Pancreas (tissue), 10 donors: ENCODE results near the gene NAA11. TPM values are rescaled to one million over a fixed set of nuclear protein-coding genes. Genes with fewer than 3 reads are reported as not detected.

Experiments used
- ATAC-seq, 4 donors: fragments of 200-7000 bp; cut with Tn5 transposase; one replicate each; pipeline versions ENCODE4 v1.8.0 to v1.9.1; 2020; ENCODE audit warnings: mild to moderate bottlenecking in 4 of 4, moderate library complexity in 4 of 4
- DNase-seq, 6 donors: peaks; one replicate each; pipeline ENCODE4 v3.0.0-alpha.2; 2020
- FAIRE-seq: peaks from 2 replicates; lab custom pipeline; 2012; peaks lifted over from hg19 to GRCh38; lab: Jason Lieb, UNC
- H3K27ac ChIP-seq, 4 donors: fragments of 200-600 bp; sonication (generic); 1 replicate in 3 of 4; 2 replicates in 1 of 4; pipeline versions ENCODE4 v1.5.0 to v1.8.0; 2020
- H3K27me3 ChIP-seq, 4 donors: fragments of 200-600 bp; one replicate each; pipeline ENCODE4 v1.8.0; 2021
- H3K36me3 ChIP-seq, 3 donors: fragments of 200-600 bp; sonication (generic) in 1 of 3; one replicate each; pipeline versions ENCODE4 v1.5.0 to v1.8.0; 2020 to 2021
- H3K4me1 ChIP-seq, 3 donors: fragments of 200-600 bp; one replicate each; pipeline ENCODE4 v1.8.0; 2021
- H3K4me3 ChIP-seq, 4 donors: fragments of 200-600 bp; sonication (generic) in 2 of 4; one replicate each; pipeline versions ENCODE4 v1.5.0 to v1.8.0; 2020 to 2021
- H3K9me3 ChIP-seq, 4 donors: fragments of 200-600 bp; one replicate each; pipeline ENCODE4 v1.8.0; 2021
- CTCF ChIP-seq, 4 donors: fragments of 200-600 bp; sonication (generic) in 3 of 4; IDR thresholded peaks; one replicate each; pipeline versions ENCODE4 v1.5.0 to v1.8.0; 2021; ENCODE audit warnings: antibody characterized with exemption in 4 of 4
- WGBS, 2 donors: extraction: QIAGEN DNeasy Blood & Tissue Kit; methylation state at CpG; one replicate each; pipeline ENCODE4 v1.1.7; 2013; 5-methylcytosine and 5-hydroxymethylcytosine counted together
- intact Hi-C, 3 donors: fragments of 100-400 bp; cut with DNase I; formaldehyde crosslinking; loops; one replicate each; pipeline versions ENCODE4 v1.11.1 to v1.14.2; 2022
- polyA plus RNA-seq, 2 donors: library from polyadenylated mRNA; stranded (reverse); fragments of 200-250 nt; gene quantifications; one replicate each; pipeline ENCODE4 v1.2.3, GENCODE V29; 2013
- total RNA-seq, 6 donors: library from RNA; stranded (reverse); fragmentation: NEBNext Ultra II Directional in 4 of 6; extraction: Animal tissue kit (Norgen Biotek cat#: 25700) in 4 of 6; gene quantifications; one replicate each; pipeline versions ENCODE4 v1.2.1 to v1.2.4, GENCODE V29; 2021 to 2023
- donor health status: healthy with polysubstance abuse.
- donor health status: DM: no; HTN: no; CAD: no; lungs with moderate emphysema.
- donor health status: DM: no; HTN: no; CAD: no.
- donor health status: control.
- donor health status: control.
- donor health status: Bipolar disorder and iron deficiency.
- donor health status: DM: yes; HTN: yes; CAD: no.
- donor health status: DM: no; HTN: no; CAD: no.
- donor health status: DM: no; HTN: no; CAD: no.
- donor health status: DM: yes; HTN: yes; CAD: no.

The NAA11 gene
- total and polyA plus RNA-seq, 8 donors = not detected

- intact Hi-C loops = no loop called here
- whole genome bisulfite sequencing, 2 donors = 65 to 75% methylated on average over 3 of the region's 3 CpGs
- H3K4me1 ChIP-seq = no peaks in the 10 kb centered on the region
- TF ChIP-seq CTCF (IDR thresholded peaks at IDR 0.05) = no peak
- no peak overlapping the region for H3K4me3 ChIP-seq
- H3K27ac ChIP-seq = no peak overlapping the region
- ATAC-seq (no peak), FAIRE-seq (no peak), DNase-seq (no peak)
- H3K36me3 ChIP-seq = no peaks in the 10 kb centered on the region
- H3K27me3 ChIP-seq = no peaks in the 10 kb centered on the region
- no peaks in the 10 kb centered on the region for H3K9me3 ChIP-seq
Measured at GRCh38 chr4:79306795-79307194, 19.1 kb downstream of the NAA11 start.

- FAIRE-seq (no peak), ATAC-seq (no peak)
Measured at GRCh38 chr4:79300280-79300679, 25.6 kb downstream of the NAA11 start.

GRCh38 chr4:79298484-79298883, 27.4 kb downstream of the NAA11 start:
- DNase-seq (peak in 1 of 6 donors; percentile 33), FAIRE-seq (no peak), ATAC-seq (no peak)
- no peak overlapping the region for H3K4me3 ChIP-seq
- H3K9me3 ChIP-seq = no peaks in the 10 kb centered on the region
- intact Hi-C loops = no loop called here
- H3K27ac ChIP-seq = no peak overlapping the region
- no peak for TF ChIP-seq CTCF (IDR thresholded peaks at IDR 0.05)
- H3K4me1 ChIP-seq = no peaks in the 10 kb centered on the region
- H3K36me3 ChIP-seq = no peaks in the 10 kb centered on the region
- WGBS, 2 donors = 77 to 84% methylated on average over 6 of the region's 6 CpGs
- H3K27me3 ChIP-seq = no peaks in the 10 kb centered on the region

More at GRCh38 chr4:79300280-79300679, 25.6 kb downstream of the NAA11 start:
- WGBS, 2 donors = 81 to 88% methylated on average over 2 of the region's 2 CpGs
- intact Hi-C loops = no loop called here
- Histone ChIP-seq H3K9me3 (no peaks in the 10 kb centered on the region), H3K4me1 (no peaks in the 10 kb centered on the region), H3K36me3 (no peaks in the 10 kb centered on the region), H3K27ac (no peak overlapping the region), H3K27me3 (no peaks in the 10 kb centered on the region), H3K4me3 (no peak overlapping the region)
- no peak for DNase-seq
- no peak for TF ChIP-seq CTCF (IDR thresholded peaks at IDR 0.05)

- no peaks in the 10 kb centered on the region for H3K27me3 ChIP-seq
- intact Hi-C loops = no loop called here
- no peak overlapping the region for H3K27ac ChIP-seq
- no peak for FAIRE-seq
- no peak overlapping the region for H3K4me3 ChIP-seq
- H3K4me1 ChIP-seq = no peaks in the 10 kb centered on the region
- 68 to 75% methylated on average over 6 of the region's 6 CpGs for WGBS, 2 donors
- H3K36me3 ChIP-seq = no peaks in the 10 kb centered on the region
- no peak for TF ChIP-seq CTCF (IDR thresholded peaks at IDR 0.05)
- H3K9me3 ChIP-seq = no peaks in the 10 kb centered on the region
- DNase-seq = no peak
- ATAC-seq = no peak
Measured at GRCh38 chr4:79298027-79298426, 27.8 kb downstream of the NAA11 start.

- ATAC-seq = no peak
- DNase-seq = peak in 2 of 6 donors; percentile 7 to 31
- Histone ChIP-seq H3K36me3 (no peaks in the 10 kb centered on the region), H3K4me3 (no peak overlapping the region), H3K27me3 (no peaks in the 10 kb centered on the region), H3K9me3 (no peaks in the 10 kb centered on the region), H3K27ac (no peak overlapping the region), H3K4me1 (no peaks in the 10 kb centered on the region)
- intact Hi-C loops = no loop called here
- 63 to 65% methylated on average over 4 of the region's 4 CpGs for WGBS, 2 donors
- no peak for FAIRE-seq
- no peak for TF ChIP-seq CTCF (IDR thresholded peaks at IDR 0.05)
Measured at GRCh38 chr4:79297479-79297878, 28.4 kb downstream of the NAA11 start.
